HFF-Myc (cell line): ENCODE data around the gene TBC1D22A.

Experiments
- DNase-seq: peaks from one replicate; pipeline ENCODE4 v3.0.0-alpha.2; 2011; ENCODE audit warnings: low read depth; ENCODE audit errors: extremely low read depth
- H3K4me3 ChIP-seq: replicated peaks from 2 replicates; pipeline ENCODE4 v1.5.1; 2011; ENCODE audit warnings: low read depth, mild to moderate bottlenecking, control low read depth, low read length
- TF ChIP-seq, protein P1 (sequence below): IDR thresholded peaks from 2 replicates; pipeline ENCODE4 v1.5.1; 2012; ENCODE audit warnings: mild to moderate bottlenecking, low read depth, low read length, control low read depth; ENCODE audit errors: missing control alignments

Gene TBC1D22A

DNA sequence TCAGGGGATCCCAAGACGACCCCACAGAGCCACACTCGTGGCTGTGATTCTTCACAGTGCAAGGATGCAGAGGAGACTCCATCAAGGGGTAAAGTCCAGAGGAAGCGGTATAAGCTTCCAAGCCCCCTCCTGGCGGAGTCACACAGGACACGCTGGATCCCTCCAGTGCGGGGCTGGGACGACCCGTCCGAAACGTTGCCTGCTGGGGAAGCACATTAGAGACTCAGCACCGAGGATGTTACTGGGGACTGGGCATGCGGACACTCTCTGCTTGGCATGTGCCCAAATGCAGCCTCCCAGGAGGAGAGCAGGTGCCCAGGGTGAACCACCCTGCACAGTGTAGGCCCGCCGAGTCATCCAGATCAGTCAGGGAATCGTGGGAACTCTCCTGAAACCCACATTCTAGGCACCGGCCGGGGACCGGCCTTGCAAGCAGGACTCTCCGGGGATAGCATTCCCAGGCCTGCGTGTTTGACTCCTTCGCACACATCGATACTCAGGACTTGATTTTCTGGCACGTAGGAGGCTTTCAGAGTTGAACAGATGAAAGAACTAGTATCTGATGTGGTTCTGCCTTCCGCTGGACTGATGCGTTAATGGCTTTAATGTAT is 229.8 kb downstream of the TBC1D22A start:
- TF ChIP-seq, protein P1, sequence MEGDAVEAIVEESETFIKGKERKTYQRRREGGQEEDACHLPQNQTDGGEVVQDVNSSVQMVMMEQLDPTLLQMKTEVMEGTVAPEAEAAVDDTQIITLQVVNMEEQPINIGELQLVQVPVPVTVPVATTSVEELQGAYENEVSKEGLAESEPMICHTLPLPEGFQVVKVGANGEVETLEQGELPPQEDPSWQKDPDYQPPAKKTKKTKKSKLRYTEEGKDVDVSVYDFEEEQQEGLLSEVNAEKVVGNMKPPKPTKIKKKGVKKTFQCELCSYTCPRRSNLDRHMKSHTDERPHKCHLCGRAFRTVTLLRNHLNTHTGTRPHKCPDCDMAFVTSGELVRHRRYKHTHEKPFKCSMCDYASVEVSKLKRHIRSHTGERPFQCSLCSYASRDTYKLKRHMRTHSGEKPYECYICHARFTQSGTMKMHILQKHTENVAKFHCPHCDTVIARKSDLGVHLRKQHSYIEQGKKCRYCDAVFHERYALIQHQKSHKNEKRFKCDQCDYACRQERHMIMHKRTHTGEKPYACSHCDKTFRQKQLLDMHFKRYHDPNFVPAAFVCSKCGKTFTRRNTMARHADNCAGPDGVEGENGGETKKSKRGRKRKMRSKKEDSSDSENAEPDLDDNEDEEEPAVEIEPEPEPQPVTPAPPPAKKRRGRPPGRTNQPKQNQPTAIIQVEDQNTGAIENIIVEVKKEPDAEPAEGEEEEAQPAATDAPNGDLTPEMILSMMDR = no peak
- DNase-seq = no peak
- no peak overlapping the region for H3K4me3 ChIP-seq

GRCh38 chr22:46993633-46994032 is 231.2 kb downstream of the TBC1D22A start:
- H3K4me3 ChIP-seq = no peak overlapping the region
- no peak for DNase-seq
- TF ChIP-seq, protein P1 = no peak

GRCh38 chr22:46994265-46994664 is 231.8 kb downstream of the TBC1D22A start:
- no peak overlapping the region for H3K4me3 ChIP-seq
- DNase-seq = no peak
- TF ChIP-seq, protein P1 = no peak

- no peak overlapping the region for H3K4me3 ChIP-seq
- TF ChIP-seq, protein P1 = no peak
- DNase-seq = no peak
These were observed 232.5 kb downstream of the TBC1D22A start for GRCh38 chr22:46994983-46995382.

DNA sequence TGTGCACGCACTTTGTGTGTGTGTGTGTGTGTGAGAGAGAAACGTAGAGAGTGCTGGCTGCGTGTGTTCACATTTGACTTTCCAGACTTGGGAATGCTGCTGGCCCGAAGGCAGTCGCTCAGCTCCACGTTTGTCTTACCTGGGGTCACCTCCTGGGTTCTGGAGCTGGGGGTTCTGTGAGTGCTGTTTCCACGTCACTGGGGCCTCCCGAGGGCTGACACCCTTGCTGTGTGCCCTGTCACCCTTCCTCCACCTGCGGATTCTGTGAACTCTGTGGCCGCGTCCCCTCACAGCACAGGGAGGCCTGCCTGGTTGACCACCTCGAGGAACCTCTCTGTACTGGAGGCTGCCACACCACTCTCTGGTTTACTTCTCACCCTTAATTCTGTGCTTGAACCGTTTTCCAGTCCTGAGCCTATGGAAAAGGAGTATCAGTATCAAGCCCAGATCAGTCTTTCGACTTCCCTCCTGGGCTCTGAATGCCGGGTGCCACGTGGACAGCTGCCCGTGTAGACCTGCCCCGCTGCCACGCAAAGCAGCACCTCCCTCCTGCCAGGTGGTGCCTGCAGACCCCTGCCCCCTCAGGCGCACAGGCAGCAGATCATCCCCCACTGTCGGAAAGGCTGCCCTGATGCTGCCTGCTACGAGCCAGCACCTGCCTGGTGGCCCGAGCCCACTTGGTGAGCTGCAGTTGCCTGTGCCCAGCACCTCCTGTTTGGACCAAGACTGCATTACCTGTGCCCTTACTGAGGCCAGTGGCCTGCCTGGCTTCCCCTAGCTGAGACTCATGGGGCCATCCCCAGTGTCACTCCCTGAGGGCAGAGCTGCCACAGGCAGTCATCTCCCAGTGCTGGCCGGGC is 233.3 kb downstream of the TBC1D22A start:
- TF ChIP-seq, protein P1 = no peak
- DNase-seq = no peak
- no peak overlapping the region for H3K4me3 ChIP-seq

DNA sequence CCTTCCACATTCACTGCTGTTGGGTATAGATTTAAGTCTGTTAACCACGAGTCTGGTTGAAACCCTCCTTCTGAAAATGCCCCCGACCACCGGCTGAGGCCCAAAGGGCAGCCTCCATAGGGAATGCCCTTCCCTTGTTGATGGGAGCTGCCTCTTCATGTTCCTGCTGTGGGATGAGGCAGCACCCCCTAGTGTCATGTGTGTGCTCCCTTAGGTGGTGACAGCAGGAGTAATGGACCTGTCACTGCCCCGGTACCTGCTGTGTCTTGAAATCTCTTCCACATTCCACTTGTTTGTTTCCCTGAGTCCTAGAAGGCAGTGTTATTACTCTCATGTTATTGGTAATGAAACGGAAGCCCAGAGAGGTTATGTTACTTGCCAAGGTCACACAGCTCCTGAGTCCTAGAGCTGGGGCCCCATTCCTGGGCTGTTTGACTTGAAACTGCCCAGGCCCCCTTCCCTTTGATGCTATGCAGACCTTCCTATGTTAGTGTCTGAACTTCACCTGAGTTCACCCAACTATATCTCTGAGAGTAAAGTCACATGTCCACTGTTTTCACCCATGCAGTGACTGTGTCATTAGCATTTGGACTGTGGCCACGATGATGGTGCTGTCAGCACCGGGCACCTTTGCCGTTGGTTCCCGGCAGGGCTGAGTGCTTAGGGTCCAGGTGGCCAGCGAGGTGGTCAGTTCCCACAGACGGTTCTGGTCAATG is 234.3 kb downstream of the TBC1D22A start:
- H3K4me3 ChIP-seq = no peak overlapping the region
- DNase-seq = no peak
- TF ChIP-seq, protein P1 = peak; percentile 33
